Liver (tissue), 9 donors: Measurements from ENCODE around the gene CPED1. TPM values are rescaled to one million over a fixed set of nuclear protein-coding genes. Genes with fewer than 3 reads are reported as not detected.

ENCODE experiments used
- DNase-seq: peaks from one replicate; pipeline ENCODE4 v3.0.0-alpha.2; 2017; ENCODE audit warnings: low spot score
- H3K27ac ChIP-seq, 2 donors: one replicate each; pipeline ENCODE4 v1.7.0; 2013; ENCODE audit warnings: inconsistent platforms in 2 of 2, low read length in 2 of 2, control low read depth in 1 of 2, low read depth in 1 of 2, mild to moderate bottlenecking in 1 of 2
- H3K27me3 ChIP-seq, 4 donors: one replicate each; pipeline versions ENCODE4 v1.6.1 to v1.7.0; 2013; ENCODE audit warnings: low read length in 3 of 4, inconsistent platforms in 1 of 4, mild to moderate bottlenecking in 1 of 4, moderate library complexity in 1 of 4; ENCODE audit not compliant: control insufficient read depth in 4 of 4, insufficient read depth in 4 of 4
- H3K36me3 ChIP-seq, 4 donors: one replicate each; pipeline versions ENCODE4 v1.6.1 to v1.7.0; 2013; ENCODE audit warnings: low read length in 3 of 4, mild to moderate bottlenecking in 3 of 4, low read depth in 1 of 4, moderate library complexity in 1 of 4; ENCODE audit not compliant: control insufficient read depth in 4 of 4, insufficient read depth in 3 of 4
- H3K4me1 ChIP-seq, 4 donors: one replicate each; pipeline versions ENCODE4 v1.6.1 to v1.7.0; 2013; ENCODE audit warnings: low read length in 3 of 4, mild to moderate bottlenecking in 3 of 4, moderate library complexity in 1 of 4; ENCODE audit not compliant: control insufficient read depth in 4 of 4, insufficient read depth in 4 of 4
- H3K4me3 ChIP-seq, 3 donors: one replicate each; pipeline versions ENCODE4 v1.6.1 to v1.7.0; 2013; ENCODE audit warnings: low read length in 3 of 3, control low read depth in 1 of 3, low read depth in 1 of 3, mild to moderate bottlenecking in 1 of 3
- H3K9ac ChIP-seq, 2 donors: one replicate each; pipeline ENCODE4 v1.7.0; 2013; ENCODE audit warnings: low read length in 2 of 2, mild to moderate bottlenecking in 2 of 2, moderate library complexity in 2 of 2, control low read depth in 1 of 2, low read depth in 1 of 2
- H3K9me3 ChIP-seq, 4 donors: one replicate each; pipeline versions ENCODE4 v1.6.1 to v1.7.0; 2013; ENCODE audit warnings: low read length in 3 of 4; ENCODE audit not compliant: control insufficient read depth in 4 of 4
- ATF3 ChIP-seq: IDR thresholded peaks from 2 replicates; pipeline ENCODE4 v1.6.1; 2016; ENCODE audit warnings: antibody characterized with exemption
- EGR1 ChIP-seq, 2 donors: IDR thresholded peaks; 2 replicates each; pipeline ENCODE4 v1.6.1; 2016 to 2018; ENCODE audit warnings: antibody characterized with exemption in 2 of 2, low read depth in 2 of 2
- FOXA1 ChIP-seq: IDR thresholded peaks from 2 replicates; pipeline ENCODE4 v1.6.1; 2016; ENCODE audit warnings: antibody characterized with exemption
- FOXA2 ChIP-seq: IDR thresholded peaks from 2 replicates; pipeline ENCODE4 v1.6.1; 2016; ENCODE audit warnings: antibody characterized with exemption
- GABPA ChIP-seq, 2 donors: IDR thresholded peaks in 1 of 2; conservative IDR thresholded peaks in 1 of 2; 2 replicates each; pipeline ENCODE4 v1.6.1; 2016; ENCODE audit warnings: antibody characterized with exemption in 2 of 2, mild to moderate bottlenecking in 1 of 2, moderate library complexity in 1 of 2
- HNF4A ChIP-seq, 2 donors: conservative IDR thresholded peaks; 2 replicates each; pipeline ENCODE4 v1.6.1; 2016; ENCODE audit warnings: antibody characterized with exemption in 2 of 2, mild to moderate bottlenecking in 2 of 2
- HNF4G ChIP-seq: IDR thresholded peaks from 2 replicates; pipeline ENCODE4 v1.6.1; 2016; ENCODE audit warnings: antibody characterized with exemption
- JUND ChIP-seq, 2 donors: IDR thresholded peaks; 2 replicates each; pipeline ENCODE4 v1.6.1; 2016; ENCODE audit warnings: antibody characterized with exemption in 2 of 2
- MAX ChIP-seq: IDR thresholded peaks from 2 replicates; pipeline ENCODE4 v1.6.1; 2016; ENCODE audit warnings: antibody characterized with exemption
- NR2F2 ChIP-seq: IDR thresholded peaks from 2 replicates; pipeline ENCODE4 v1.6.1; 2016; ENCODE audit warnings: antibody characterized with exemption
- RAD21 ChIP-seq, 2 donors: IDR thresholded peaks; 2 replicates each; pipeline ENCODE4 v1.6.1; 2016; ENCODE audit warnings: antibody characterized with exemption in 2 of 2, mild to moderate bottlenecking in 2 of 2
- RXRA ChIP-seq, 2 donors: IDR thresholded peaks; 2 replicates each; pipeline ENCODE4 v1.6.1; 2017 to 2018; ENCODE audit warnings: antibody characterized with exemption in 2 of 2, mild to moderate bottlenecking in 1 of 2
- SP1 ChIP-seq: IDR thresholded peaks from 2 replicates; pipeline ENCODE4 v1.6.1; 2018; ENCODE audit warnings: antibody characterized with exemption, mild to moderate bottlenecking
- TAF1 ChIP-seq: conservative IDR thresholded peaks from 2 replicates; pipeline ENCODE4 v1.6.1; 2016; ENCODE audit warnings: antibody characterized with exemption, mild to moderate bottlenecking
- YY1 ChIP-seq: IDR thresholded peaks from 2 replicates; pipeline ENCODE4 v1.6.1; 2016; ENCODE audit warnings: antibody characterized with exemption, mild to moderate bottlenecking
- ZBTB33 ChIP-seq: IDR thresholded peaks from 2 replicates; pipeline ENCODE4 v1.6.1; 2016; ENCODE audit warnings: antibody characterized with exemption
- WGBS: extraction: QIAGEN DNeasy Blood & Tissue Kit; methylation state at CpG from one replicate; pipeline ENCODE4 v1.1.7; 2013; 5-methylcytosine and 5-hydroxymethylcytosine counted together
- polyA plus RNA-seq, 2 donors: library from polyadenylated mRNA; stranded (reverse) in 1 of 2; unstranded in 1 of 2; fragments of 200-250 nt in 1 of 2; fragments of >200 nt in 1 of 2; fragmentation: Nextera tagmentation in 1 of 2; extraction: Ambion mirVana in 1 of 2; gene quantifications; one replicate each; pipeline versions ENCODE4 v1.2.1 to v1.2.3, GENCODE V29; 2013 to 2015
- total RNA-seq, 2 donors: library from RNA; depleted of rRNA; stranded (reverse); fragments of >200 nt; gene quantifications; one replicate each; pipeline ENCODE4 v1.2.3, GENCODE V29; 2014
- TF ChIP-seq, protein P1 (sequence below): fragments of 150-350 bp; IDR thresholded peaks from 2 replicates; pipeline ENCODE4 v1.5.1; 2017; ENCODE audit warnings: improper control_type of control experiment, low read depth, low read length; ENCODE audit not compliant: missing input control
- TF ChIP-seq, protein P2 (sequence below): IDR thresholded peaks from 2 replicates; pipeline ENCODE4 v1.6.1; 2016; ENCODE audit warnings: antibody characterized with exemption, mild to moderate bottlenecking
- donor health status: healthy.
- donor health status: healthy.
- donor health status: healthy.
- donor health status: healthy.
- donor health status: healthy.

Gene CPED1
- total and polyA plus RNA-seq, 4 donors = 8.5 to 58.0 (median 14.6) TPM

GRCh38 chr7:121078701-121079227, 90.3 kb downstream of the CPED1 start:
- H3K4me3 ChIP-seq = no peak overlapping the region
- no peak for DNase-seq
- H3K4me1 ChIP-seq = peaks cover 3 to 32% (median 22%) of the 10 kb centered on the region in 4 donors
- no peaks in the 10 kb centered on the region for H3K9me3 ChIP-seq
- no peak overlapping the region for H3K27ac ChIP-seq
- H3K27me3 ChIP-seq = no peaks in the 10 kb centered on the region
- H3K36me3 ChIP-seq = no peaks in the 10 kb centered on the region
- 94% methylated on average over 2 of the region's 2 CpGs for WGBS
- TF ChIP-seq JUND (IDR thresholded peaks at IDR 0.05) (no peak), HNF4G (no peak), FOXA1 (no peak), YY1 (no peak), EGR1 (IDR thresholded peaks at IDR 0.05; ENCODE audit: low read depth in 2 of 2) (no peak), NR2F2 (no peak), GABPA (IDR thresholded peaks at IDR 0.05 in 1 of 2, conservative IDR thresholded peaks at IDR 0.05 in 1 of 2) (no peak), ATF3 (no peak), HNF4A (conservative IDR thresholded peaks at IDR 0.05) (no peak), MAX (no peak), RXRA (IDR thresholded peaks at IDR 0.05) (no peak), ZBTB33 (no peak), RAD21 (IDR thresholded peaks at IDR 0.05) (no peak), FOXA2 (no peak), SP1 (no peak), TAF1 (no peak)
- TF ChIP-seq, protein P1, sequence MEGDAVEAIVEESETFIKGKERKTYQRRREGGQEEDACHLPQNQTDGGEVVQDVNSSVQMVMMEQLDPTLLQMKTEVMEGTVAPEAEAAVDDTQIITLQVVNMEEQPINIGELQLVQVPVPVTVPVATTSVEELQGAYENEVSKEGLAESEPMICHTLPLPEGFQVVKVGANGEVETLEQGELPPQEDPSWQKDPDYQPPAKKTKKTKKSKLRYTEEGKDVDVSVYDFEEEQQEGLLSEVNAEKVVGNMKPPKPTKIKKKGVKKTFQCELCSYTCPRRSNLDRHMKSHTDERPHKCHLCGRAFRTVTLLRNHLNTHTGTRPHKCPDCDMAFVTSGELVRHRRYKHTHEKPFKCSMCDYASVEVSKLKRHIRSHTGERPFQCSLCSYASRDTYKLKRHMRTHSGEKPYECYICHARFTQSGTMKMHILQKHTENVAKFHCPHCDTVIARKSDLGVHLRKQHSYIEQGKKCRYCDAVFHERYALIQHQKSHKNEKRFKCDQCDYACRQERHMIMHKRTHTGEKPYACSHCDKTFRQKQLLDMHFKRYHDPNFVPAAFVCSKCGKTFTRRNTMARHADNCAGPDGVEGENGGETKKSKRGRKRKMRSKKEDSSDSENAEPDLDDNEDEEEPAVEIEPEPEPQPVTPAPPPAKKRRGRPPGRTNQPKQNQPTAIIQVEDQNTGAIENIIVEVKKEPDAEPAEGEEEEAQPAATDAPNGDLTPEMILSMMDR = no peak
- TF ChIP-seq, protein P2, sequence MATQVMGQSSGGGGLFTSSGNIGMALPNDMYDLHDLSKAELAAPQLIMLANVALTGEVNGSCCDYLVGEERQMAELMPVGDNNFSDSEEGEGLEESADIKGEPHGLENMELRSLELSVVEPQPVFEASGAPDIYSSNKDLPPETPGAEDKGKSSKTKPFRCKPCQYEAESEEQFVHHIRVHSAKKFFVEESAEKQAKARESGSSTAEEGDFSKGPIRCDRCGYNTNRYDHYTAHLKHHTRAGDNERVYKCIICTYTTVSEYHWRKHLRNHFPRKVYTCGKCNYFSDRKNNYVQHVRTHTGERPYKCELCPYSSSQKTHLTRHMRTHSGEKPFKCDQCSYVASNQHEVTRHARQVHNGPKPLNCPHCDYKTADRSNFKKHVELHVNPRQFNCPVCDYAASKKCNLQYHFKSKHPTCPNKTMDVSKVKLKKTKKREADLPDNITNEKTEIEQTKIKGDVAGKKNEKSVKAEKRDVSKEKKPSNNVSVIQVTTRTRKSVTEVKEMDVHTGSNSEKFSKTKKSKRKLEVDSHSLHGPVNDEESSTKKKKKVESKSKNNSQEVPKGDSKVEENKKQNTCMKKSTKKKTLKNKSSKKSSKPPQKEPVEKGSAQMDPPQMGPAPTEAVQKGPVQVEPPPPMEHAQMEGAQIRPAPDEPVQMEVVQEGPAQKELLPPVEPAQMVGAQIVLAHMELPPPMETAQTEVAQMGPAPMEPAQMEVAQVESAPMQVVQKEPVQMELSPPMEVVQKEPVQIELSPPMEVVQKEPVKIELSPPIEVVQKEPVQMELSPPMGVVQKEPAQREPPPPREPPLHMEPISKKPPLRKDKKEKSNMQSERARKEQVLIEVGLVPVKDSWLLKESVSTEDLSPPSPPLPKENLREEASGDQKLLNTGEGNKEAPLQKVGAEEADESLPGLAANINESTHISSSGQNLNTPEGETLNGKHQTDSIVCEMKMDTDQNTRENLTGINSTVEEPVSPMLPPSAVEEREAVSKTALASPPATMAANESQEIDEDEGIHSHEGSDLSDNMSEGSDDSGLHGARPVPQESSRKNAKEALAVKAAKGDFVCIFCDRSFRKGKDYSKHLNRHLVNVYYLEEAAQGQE = no peak
- H3K9ac ChIP-seq = no peak overlapping the region
